NT2/D1 (cell line): Measurements from ENCODE around the gene TMEM245.

Experiments used
- DNase-seq: peaks from one replicate; pipeline ENCODE4 v3.0.0-alpha.2; 2011; ENCODE audit warnings: low read depth, low spot score
- H3K27me3 ChIP-seq: 2 replicates; pipeline ENCODE4 v1.6.0; 2011; ENCODE audit warnings: mild to moderate bottlenecking; ENCODE audit not compliant: insufficient read length, insufficient read depth
- H3K36me3 ChIP-seq: 2 replicates; pipeline ENCODE4 v1.6.1; 2011; ENCODE audit warnings: mild to moderate bottlenecking, low read length, mixed read lengths; ENCODE audit not compliant: insufficient read depth, insufficient read length
- H3K4me1 ChIP-seq: 2 replicates; pipeline ENCODE4 v1.5.1; 2011; ENCODE audit not compliant: insufficient read depth, insufficient read length
- H3K4me3 ChIP-seq: 2 replicates; pipeline ENCODE4 v1.5.1; 2011; ENCODE audit warnings: low read depth; ENCODE audit not compliant: insufficient read length
- H3K9ac ChIP-seq: 2 replicates; pipeline ENCODE4 v1.6.0; 2011; ENCODE audit warnings: low read depth; ENCODE audit not compliant: insufficient read length
- H3K9me3 ChIP-seq: 2 replicates; pipeline ENCODE4 v1.5.1; 2011; ENCODE audit warnings: mild to moderate bottlenecking, low read length; ENCODE audit not compliant: insufficient read depth
- SUZ12 ChIP-seq: IDR thresholded peaks from 2 replicates; pipeline ENCODE4 v1.6.1; 2011; ENCODE audit not compliant: insufficient read length, insufficient read depth; ENCODE audit errors: extremely low read depth
- YY1 ChIP-seq: IDR thresholded peaks from 2 replicates; pipeline ENCODE4 v1.6.1; 2011; ENCODE audit not compliant: insufficient read length, insufficient read depth
- ZNF274 ChIP-seq: IDR thresholded peaks from 2 replicates; pipeline ENCODE4 v1.6.1; 2011; ENCODE audit warnings: mild to moderate bottlenecking, low read depth, low read length

Gene TMEM245

GRCh38 chr9:109118808-109119438 lies 824 bp downstream of the TMEM245 start:
- Histone ChIP-seq H3K27me3 (no peaks in the 10 kb centered on the region), H3K9ac (peak overlapping the region; percentile 98), H3K4me1 (no peaks in the 10 kb centered on the region), H3K36me3 (peaks cover 17% of the 10 kb centered on the region), H3K9me3 (no peaks in the 10 kb centered on the region), H3K4me3 (peak overlapping the region; percentile 95)
- no peak for TF ChIP-seq SUZ12
- DNase-seq: peak; percentile 25

- no peaks in the 10 kb centered on the region for H3K4me1 ChIP-seq
- H3K27me3 ChIP-seq: no peaks in the 10 kb centered on the region
Observed at GRCh38 chr9:109117856-109118807, 1.6 kb downstream of the TMEM245 start.

GRCh38 chr9:109115931-109116526 lies 3.7 kb downstream of the TMEM245 start:
- Histone ChIP-seq H3K9ac (no peak overlapping the region), H3K27me3 (no peaks in the 10 kb centered on the region), H3K4me1 (no peaks in the 10 kb centered on the region), H3K4me3 (no peak overlapping the region), H3K9me3 (no peaks in the 10 kb centered on the region), H3K36me3 (peaks cover 17% of the 10 kb centered on the region)
- DNase-seq: no peak
- TF ChIP-seq ZNF274 (no peak), YY1 (no peak), SUZ12 (no peak)

More at GRCh38 chr9:109117856-109118807, 1.6 kb downstream of the TMEM245 start:
- TF ChIP-seq YY1 (no peak), SUZ12 (no peak), ZNF274 (no peak)
- Histone ChIP-seq H3K9me3 (no peaks in the 10 kb centered on the region), H3K36me3 (peaks cover 17% of the 10 kb centered on the region), H3K4me3 (peak overlapping the region; percentile 95), H3K9ac (peak overlapping the region; percentile 98)
- no peak for DNase-seq

- Histone ChIP-seq H3K9me3 (no peaks in the 10 kb centered on the region), H3K4me3 (no peak overlapping the region), H3K9ac (no peak overlapping the region), H3K27me3 (no peaks in the 10 kb centered on the region), H3K4me1 (no peaks in the 10 kb centered on the region), H3K36me3 (peaks cover 17% of the 10 kb centered on the region)
- no peak for DNase-seq
- TF ChIP-seq SUZ12: no peak
- no peak for TF ChIP-seq ZNF274
Observed at GRCh38 chr9:109114670-109115069, 5.1 kb downstream of the TMEM245 start.

GRCh38 chr9:109113892-109114609 lies 5.7 kb downstream of the TMEM245 start:
- H3K9ac ChIP-seq: no peak overlapping the region
- TF ChIP-seq ZNF274 (no peak), SUZ12 (no peak), YY1 (no peak)
- H3K27me3 ChIP-seq: no peaks in the 10 kb centered on the region
- DNase-seq: no peak
- H3K4me3 ChIP-seq: no peak overlapping the region
- H3K36me3 ChIP-seq: peaks cover 17% of the 10 kb centered on the region
- H3K4me1 ChIP-seq: no peaks in the 10 kb centered on the region
- H3K9me3 ChIP-seq: no peaks in the 10 kb centered on the region

- no peak overlapping the region for H3K9ac ChIP-seq
- no peaks in the 10 kb centered on the region for H3K27me3 ChIP-seq
- no peak for DNase-seq
- no peak overlapping the region for H3K4me3 ChIP-seq
- no peaks in the 10 kb centered on the region for H3K4me1 ChIP-seq
- H3K9me3 ChIP-seq: no peaks in the 10 kb centered on the region
- TF ChIP-seq SUZ12 (no peak), YY1 (no peak), ZNF274 (no peak)
- peaks cover 15% of the 10 kb centered on the region for H3K36me3 ChIP-seq
Observed at GRCh38 chr9:109113254-109113653, 6.5 kb downstream of the TMEM245 start.

GRCh38 chr9:109110329-109111021 lies 9.3 kb downstream of the TMEM245 start:
- no peaks in the 10 kb centered on the region for H3K4me1 ChIP-seq
- no peaks in the 10 kb centered on the region for H3K9me3 ChIP-seq
- H3K27me3 ChIP-seq: no peaks in the 10 kb centered on the region
- TF ChIP-seq SUZ12: no peak
- no peak for TF ChIP-seq YY1
- TF ChIP-seq ZNF274: no peak
- no peak for DNase-seq
- H3K9ac ChIP-seq: no peak overlapping the region
- peaks cover 5% of the 10 kb centered on the region for H3K36me3 ChIP-seq
- no peak overlapping the region for H3K4me3 ChIP-seq
